GM12892 (cell line): ENCODE data around the gene COL17A1.

Source experiments
- POLR2A ChIP-seq: IDR thresholded peaks from 2 replicates; pipeline ENCODE4 v1.6.1; 2011; ENCODE audit warnings: low read depth, low read length, control low read depth
- TAF1 ChIP-seq: IDR thresholded peaks from 2 replicates; pipeline ENCODE4 v1.6.1; 2011; ENCODE audit warnings: low read depth, mild to moderate bottlenecking, control low read depth, low read length, borderline replicate concordance

GRCh38 chr10:104100795-104101194, 15.1 kb upstream of the COL17A1 start:
- TF ChIP-seq TAF1 (no peak), POLR2A (no peak)
